Erythroblast (primary cell): ENCODE results near the gene STOX1.

ENCODE experiments used
- GATA1 ChIP-seq: IDR thresholded peaks from 2 replicates; pipeline ENCODE4 v1.6.1; 2011; ENCODE audit warnings: low read depth, mild to moderate bottlenecking, control low read depth, low read length, moderate library complexity
- POLR2A ChIP-seq: IDR thresholded peaks from 2 replicates; pipeline ENCODE4 v1.6.1; 2011; ENCODE audit warnings: mild to moderate bottlenecking, low read length

- TF ChIP-seq POLR2A, result no peak
- TF ChIP-seq GATA1, result no peak
Measured at GRCh38 chr10:68857005-68857404, 29.7 kb downstream of the STOX1 start.
